Hematopoietic multipotent progenitor cell treated with erythropoietin and hydrocortisone succinate and interleukin-3 and kit ligand, for 6 days (in vitro differentiated cells): ENCODE results near the gene MYO3B.
"Not testable (repeated sequence)": the region's sequence is repeated elsewhere in the genome, so short reads cannot be mapped to it uniquely, and the experiment has no call there.

Source experiments
- DNase-seq: peaks from one replicate; pipeline ENCODE4 v3.0.0-alpha.2; 2015

Gene MYO3B

GRCh38 chr2:170524828-170525565 is 347.1 kb downstream of the MYO3B start:
- no peak for DNase-seq

GRCh38 chr2:170525566-170525900 is 347.6 kb downstream of the MYO3B start:
- DNase-seq, result no peak

- DNase-seq, result peak; percentile 14
Observed at GRCh38 chr2:170530284-170530745, 352.4 kb downstream of the MYO3B start.

GRCh38 chr2:170530803-170531564 is 353.0 kb downstream of the MYO3B start:
- no peak for DNase-seq

GRCh38 chr2:170531876-170532275 is 353.9 kb downstream of the MYO3B start:
- no peak for DNase-seq

- no peak for DNase-seq
Observed at GRCh38 chr2:170533156-170533555, 355.2 kb downstream of the MYO3B start.

- no peak for DNase-seq
Observed at GRCh38 chr2:170535552-170535951, 357.6 kb downstream of the MYO3B start.

- no peak for DNase-seq
Observed at GRCh38 chr2:170544817-170545216, 366.9 kb downstream of the MYO3B start.

GRCh38 chr2:170548304-170548703 is 370.4 kb downstream of the MYO3B start:
- no peak for DNase-seq

GRCh38 chr2:170550501-170550900 is 372.6 kb downstream of the MYO3B start:
- DNase-seq, result no peak

- DNase-seq, result not testable (repeated sequence)
Observed at GRCh38 chr2:170551899-170552298, 374.0 kb downstream of the MYO3B start.

- no peak for DNase-seq
Observed at GRCh38 chr2:170553748-170554147, 375.8 kb downstream of the MYO3B start.

- DNase-seq, result no peak
Observed at GRCh38 chr2:170554278-170554955, 376.5 kb downstream of the MYO3B start.

- DNase-seq, result no peak
Observed at GRCh38 chr2:170562928-170563327, 385.0 kb downstream of the MYO3B start.

- no peak for DNase-seq
Observed at GRCh38 chr2:170563401-170563800, 385.5 kb downstream of the MYO3B start.

- DNase-seq, result no peak
Observed at GRCh38 chr2:170566138-170566537, 388.2 kb downstream of the MYO3B start.

- no peak for DNase-seq
Observed at GRCh38 chr2:170567429-170567828, 389.5 kb downstream of the MYO3B start.

GRCh38 chr2:170568511-170568910 is 390.6 kb downstream of the MYO3B start:
- no peak for DNase-seq

- DNase-seq, result no peak
Observed at GRCh38 chr2:170571612-170572011, 393.7 kb downstream of the MYO3B start.

- no peak for DNase-seq
Observed at GRCh38 chr2:170573671-170574070, 395.7 kb downstream of the MYO3B start.

GRCh38 chr2:170576296-170576695 is 398.3 kb downstream of the MYO3B start:
- DNase-seq, result no peak

- no peak for DNase-seq
Observed at GRCh38 chr2:170577356-170577755, 399.4 kb downstream of the MYO3B start.

GRCh38 chr2:170578606-170579005 is 400.7 kb downstream of the MYO3B start:
- no peak for DNase-seq

- no peak for DNase-seq
Observed at GRCh38 chr2:170579511-170579910, 401.6 kb downstream of the MYO3B start.
